Keratinocyte (primary cell): Measurements from ENCODE around the gene CCL11. TPM values are rescaled to one million over a fixed set of nuclear protein-coding genes. Genes with fewer than 3 reads are reported as not detected.

ENCODE experiments used
- DNase-seq: peaks from one replicate; pipeline ENCODE4 v3.0.0-alpha.2; 2011; ENCODE audit warnings: low read depth, missing footprints, low spot score
- FAIRE-seq: peaks from 2 replicates; lab custom pipeline; 2011; peaks lifted over from hg19 to GRCh38; lab: Jason Lieb, UNC
- H2AFZ ChIP-seq: 2 replicates; pipeline ENCODE4 v1.6.0; 2012; ENCODE audit warnings: low read length, control low read depth, inconsistent platforms; ENCODE audit not compliant: control insufficient read depth
- H3K27ac ChIP-seq: 2 replicates; pipeline ENCODE4 v1.5.1; 2011; ENCODE audit warnings: low read length; ENCODE audit not compliant: control insufficient read depth, insufficient read depth
- H3K27me3 ChIP-seq: 3 replicates; pipeline ENCODE4 v1.6.0; 2011; ENCODE audit warnings: low read length; ENCODE audit not compliant: control insufficient read depth, insufficient read depth; ENCODE audit errors: extremely low read depth
- H3K36me3 ChIP-seq, 2 experiments: 2 replicates in 1 of 2; 3 replicates in 1 of 2; pipeline ENCODE4 v1.5.1; 2011; ENCODE audit warnings: low read length in 2 of 2, mild to moderate bottlenecking in 1 of 2; ENCODE audit not compliant: control insufficient read depth in 2 of 2, insufficient read depth in 2 of 2; ENCODE audit errors: extremely low read depth in 1 of 2
- H3K4me1 ChIP-seq: 3 replicates; pipeline ENCODE4 v1.5.1; 2011; ENCODE audit warnings: low read length; ENCODE audit not compliant: control insufficient read depth, insufficient read depth; ENCODE audit errors: extremely low read depth
- H3K4me2 ChIP-seq: 3 replicates; pipeline ENCODE4 v1.6.0; 2011; ENCODE audit warnings: low read depth, low read length; ENCODE audit not compliant: control insufficient read depth, insufficient read depth; ENCODE audit errors: extremely low read depth
- H3K4me3 ChIP-seq, 3 experiments: fragments of 200-600 bp in 1 of 3; sonication (generic) in 1 of 3; 2 replicates in 2 of 3; 3 replicates in 1 of 3; pipeline ENCODE4 v1.5.1; 2011 to 2016; ENCODE audit warnings: low read length in 3 of 3, mild to moderate bottlenecking in 3 of 3, control low read depth in 2 of 3, inconsistent platforms in 1 of 3, low read depth in 1 of 3, mixed read lengths in 1 of 3, mixed run types in 1 of 3, moderate library complexity in 1 of 3; ENCODE audit not compliant: control insufficient read depth in 2 of 3, insufficient read depth in 2 of 3; ENCODE audit errors: extremely low read depth in 1 of 3
- H3K79me2 ChIP-seq: 2 replicates; pipeline ENCODE4 v1.6.0; 2012; ENCODE audit warnings: low read length; ENCODE audit not compliant: control insufficient read depth, insufficient read depth
- H3K9ac ChIP-seq: 3 replicates; pipeline ENCODE4 v1.6.0; 2011; ENCODE audit warnings: low read length; ENCODE audit not compliant: control insufficient read depth, insufficient read depth; ENCODE audit errors: extremely low read depth
- H3K9me1 ChIP-seq: 3 replicates; pipeline ENCODE4 v1.6.0; 2011; ENCODE audit warnings: low read length; ENCODE audit not compliant: control insufficient read depth, insufficient read depth; ENCODE audit errors: extremely low read depth
- H3K9me3 ChIP-seq: 2 replicates; pipeline ENCODE4 v1.5.1; 2012; ENCODE audit warnings: low read depth, low read length; ENCODE audit not compliant: control insufficient read depth
- H4K20me1 ChIP-seq: 3 replicates; pipeline ENCODE4 v1.6.0; 2011; ENCODE audit warnings: low read length; ENCODE audit not compliant: control insufficient read depth, insufficient read depth; ENCODE audit errors: extremely low read depth
- EZH2 ChIP-seq: IDR thresholded peaks from one replicate; pipeline ENCODE4 v1.6.1; 2012; ENCODE audit warnings: inconsistent platforms, mild to moderate bottlenecking, low read length, moderate library complexity
- dilution Hi-C: fragments of 300-500 bp; cut with MboI; formaldehyde crosslinking; loops from one replicate; pipeline ENCODE4 v1.7.0; 2020; ENCODE audit warnings: low sequenced_read_pairs; ENCODE audit not compliant: extremely low pct_ligation_motif_present
- polyA plus RNA-seq, 5 experiments: library from polyadenylated mRNA; depleted of rRNA in 3 of 5; stranded (reverse) in 3 of 5; stranded (forward) in 1 of 5; unstranded in 1 of 5; fragments of >200 nt; gene quantifications; 1 replicate in 1 of 5; 2 replicates in 3 of 5; 3 replicates in 1 of 5; pipeline versions ENCODE4 v1.2.1 to v1.2.3, GENCODE V29; 2011 to 2012; ENCODE audit warnings: missing spikeins in 2 of 5, low read depth in 1 of 5, low replicate concordance in 1 of 5
- TF ChIP-seq, protein P1 (sequence below), 3 experiments: IDR thresholded peaks in 1 of 3; conservative IDR thresholded peaks in 1 of 3; optimal IDR thresholded peaks in 1 of 3; 2 replicates in 2 of 3; 3 replicates in 1 of 3; pipeline versions ENCODE3 to v1.5.1; 2011; ENCODE audit warnings: low read length in 3 of 3, mild to moderate bottlenecking in 3 of 3, moderate library complexity in 2 of 3, control low read depth in 1 of 3, inconsistent platforms in 1 of 3; ENCODE audit not compliant: insufficient read depth in 2 of 3; ENCODE audit errors: extremely low read depth in 1 of 3

Gene CCL11
- polyA plus RNA-seq, 1 donor (not counting 4 experiments of a cell fraction or from before 2014, with no cell fraction given), result not detected

- DNase-seq (no peak), FAIRE-seq (no peak)
- Histone ChIP-seq H3K9me3 (no peaks in the 10 kb centered on the region), H3K4me2 (no peak overlapping the region), H3K9me1 (no peaks in the 10 kb centered on the region), H3K4me1 (no peaks in the 10 kb centered on the region), H3K79me2 (no peaks in the 10 kb centered on the region), H3K4me3 (no peak overlapping the region), H2AFZ (no peak overlapping the region), H4K20me1 (no peaks in the 10 kb centered on the region), H3K27ac (no peak overlapping the region), H3K36me3 (no peaks in the 10 kb centered on the region), H3K27me3 (no peaks in the 10 kb centered on the region), H3K9ac (no peak overlapping the region)
- TF ChIP-seq, protein P1, sequence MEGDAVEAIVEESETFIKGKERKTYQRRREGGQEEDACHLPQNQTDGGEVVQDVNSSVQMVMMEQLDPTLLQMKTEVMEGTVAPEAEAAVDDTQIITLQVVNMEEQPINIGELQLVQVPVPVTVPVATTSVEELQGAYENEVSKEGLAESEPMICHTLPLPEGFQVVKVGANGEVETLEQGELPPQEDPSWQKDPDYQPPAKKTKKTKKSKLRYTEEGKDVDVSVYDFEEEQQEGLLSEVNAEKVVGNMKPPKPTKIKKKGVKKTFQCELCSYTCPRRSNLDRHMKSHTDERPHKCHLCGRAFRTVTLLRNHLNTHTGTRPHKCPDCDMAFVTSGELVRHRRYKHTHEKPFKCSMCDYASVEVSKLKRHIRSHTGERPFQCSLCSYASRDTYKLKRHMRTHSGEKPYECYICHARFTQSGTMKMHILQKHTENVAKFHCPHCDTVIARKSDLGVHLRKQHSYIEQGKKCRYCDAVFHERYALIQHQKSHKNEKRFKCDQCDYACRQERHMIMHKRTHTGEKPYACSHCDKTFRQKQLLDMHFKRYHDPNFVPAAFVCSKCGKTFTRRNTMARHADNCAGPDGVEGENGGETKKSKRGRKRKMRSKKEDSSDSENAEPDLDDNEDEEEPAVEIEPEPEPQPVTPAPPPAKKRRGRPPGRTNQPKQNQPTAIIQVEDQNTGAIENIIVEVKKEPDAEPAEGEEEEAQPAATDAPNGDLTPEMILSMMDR (optimal IDR thresholded peaks at IDR 0.05 in 1 of 3, IDR thresholded peaks at IDR 0.05 in 1 of 3, conservative IDR thresholded peaks at IDR 0.05 in 1 of 3; ENCODE audit: extremely low read depth in 1 of 3, insufficient read depth in 2 of 3, low read length in 3 of 3), result no peak
- TF ChIP-seq EZH2, result no peak
- dilution Hi-C loops, result no loop called here
Measured at GRCh38 chr17:34237458-34237857, 48.1 kb upstream of the CCL11 start.

- Histone ChIP-seq H3K9ac (no peak overlapping the region), H3K4me3 (no peak overlapping the region), H3K79me2 (no peaks in the 10 kb centered on the region), H3K9me3 (no peaks in the 10 kb centered on the region), H3K4me2 (no peak overlapping the region), H3K27ac (no peak overlapping the region), H3K9me1 (no peaks in the 10 kb centered on the region), H2AFZ (no peak overlapping the region), H3K36me3 (no peaks in the 10 kb centered on the region), H3K27me3 (no peaks in the 10 kb centered on the region), H3K4me1 (no peaks in the 10 kb centered on the region), H4K20me1 (no peaks in the 10 kb centered on the region)
- TF ChIP-seq EZH2, result no peak
- TF ChIP-seq, protein P1 (optimal IDR thresholded peaks at IDR 0.05 in 1 of 3, IDR thresholded peaks at IDR 0.05 in 1 of 3, conservative IDR thresholded peaks at IDR 0.05 in 1 of 3; ENCODE audit: extremely low read depth in 1 of 3, insufficient read depth in 2 of 3, low read length in 3 of 3), result no peak
- dilution Hi-C loops, result no loop called here
- no peak for DNase-seq
- FAIRE-seq, result no peak
Measured at GRCh38 chr17:34241062-34241461, 44.5 kb upstream of the CCL11 start.
